Fibroblast of skin of back (primary cell): ENCODE data around the gene KIF1B.
"Not testable (repeated sequence)": the region's sequence is repeated elsewhere in the genome, so short reads cannot be mapped to it uniquely, and the experiment has no call there.

ENCODE experiments used
- DNase-seq: peaks from one replicate; pipeline ENCODE4 v3.0.0-alpha.2; 2013

KIF1B gene

GRCh38 chr1:10386761-10387676 lies 176.6 kb downstream of the KIF1B start:
- no peak for DNase-seq

DNA sequence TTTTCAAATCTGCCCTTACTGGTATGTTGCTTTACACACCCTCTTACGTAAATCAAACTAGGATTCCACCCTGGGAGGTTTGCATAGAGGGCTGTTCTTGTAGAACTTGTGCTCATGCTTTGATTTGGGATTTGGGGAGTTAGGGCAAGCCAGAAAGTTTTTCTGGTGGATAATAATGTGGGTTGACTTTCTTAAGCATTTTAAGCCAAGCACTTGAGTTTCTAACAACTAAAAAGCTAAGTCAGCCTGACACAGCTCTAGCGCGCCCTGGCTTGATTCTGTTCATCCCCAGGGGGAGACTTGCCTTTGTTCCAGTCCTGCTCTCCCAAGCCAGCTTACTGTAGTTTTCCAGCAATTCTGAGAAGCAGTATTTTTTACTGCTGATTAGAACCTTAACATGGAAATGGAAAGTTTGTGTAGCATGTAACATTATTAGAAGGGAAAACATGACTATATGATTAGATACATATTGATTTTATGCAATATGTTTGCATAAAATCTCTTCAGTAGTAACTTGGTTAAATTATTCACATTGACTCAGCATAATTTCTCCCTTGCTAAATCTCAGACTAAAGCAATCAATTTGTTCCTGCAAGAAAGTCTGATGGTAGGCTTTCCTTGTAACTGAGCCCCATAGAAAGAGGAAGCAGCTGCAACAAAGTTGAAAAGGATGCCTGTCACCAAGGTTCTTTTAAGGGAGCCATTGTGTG lies 177.5 kb downstream of the KIF1B start:
- DNase-seq = peak; percentile 69

- no peak for DNase-seq
These were observed 178.0 kb downstream of the KIF1B start for GRCh38 chr1:10388387-10388715.

GRCh38 chr1:10389271-10389973 lies 179.1 kb downstream of the KIF1B start:
- no peak for DNase-seq

GRCh38 chr1:10396870-10397269 lies 186.5 kb downstream of the KIF1B start:
- DNase-seq = no peak

- DNase-seq = no peak
These were observed 187.9 kb downstream of the KIF1B start for GRCh38 chr1:10398278-10398733.

DNA sequence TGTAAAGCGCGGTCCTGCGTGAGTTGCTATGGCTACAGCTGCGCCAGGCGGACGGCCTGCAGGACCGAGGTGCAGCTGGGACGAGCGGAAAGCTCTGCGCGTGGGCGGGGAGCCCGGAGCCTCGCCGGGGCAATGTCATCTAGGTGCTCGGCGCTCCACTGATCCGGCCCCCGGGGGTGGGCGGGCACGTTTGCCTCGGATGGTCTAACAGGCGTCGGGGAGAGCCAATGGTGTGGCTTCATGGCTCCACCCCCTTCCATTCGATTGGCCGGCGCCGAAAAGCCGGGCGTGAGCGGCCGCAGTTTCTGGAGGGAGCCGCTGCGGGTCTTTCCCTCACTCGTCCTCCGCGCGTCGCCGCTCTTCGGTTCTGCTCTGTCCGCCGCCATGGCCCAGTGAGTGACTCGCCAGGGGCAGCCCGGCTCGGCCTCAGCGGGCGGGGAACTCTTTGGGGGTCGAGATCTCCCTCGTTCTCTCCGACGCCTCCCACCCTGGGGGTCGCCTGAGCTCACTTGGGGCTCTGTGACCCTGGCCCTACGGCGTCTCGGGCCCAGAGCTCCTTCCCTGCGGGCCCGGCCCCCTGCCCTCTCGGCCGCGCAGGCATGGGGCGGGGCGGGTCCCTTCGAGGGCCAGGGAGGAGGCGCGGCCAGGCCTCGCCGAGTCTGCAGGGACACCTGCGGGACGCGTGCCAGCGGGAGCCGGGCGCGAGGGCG lies 188.5 kb downstream of the KIF1B start, which contains the start of gene PGD:
TSS of gene PGD (plus strand) at position 331 of the 710 bp plus-strand sequence. CDS start at position 385, 54 bp downstream.
- DNase-seq = peak; percentile 98

GRCh38 chr1:10399444-10399941 lies 189.1 kb downstream of the KIF1B start:
- DNase-seq = peak; percentile 41

DNA sequence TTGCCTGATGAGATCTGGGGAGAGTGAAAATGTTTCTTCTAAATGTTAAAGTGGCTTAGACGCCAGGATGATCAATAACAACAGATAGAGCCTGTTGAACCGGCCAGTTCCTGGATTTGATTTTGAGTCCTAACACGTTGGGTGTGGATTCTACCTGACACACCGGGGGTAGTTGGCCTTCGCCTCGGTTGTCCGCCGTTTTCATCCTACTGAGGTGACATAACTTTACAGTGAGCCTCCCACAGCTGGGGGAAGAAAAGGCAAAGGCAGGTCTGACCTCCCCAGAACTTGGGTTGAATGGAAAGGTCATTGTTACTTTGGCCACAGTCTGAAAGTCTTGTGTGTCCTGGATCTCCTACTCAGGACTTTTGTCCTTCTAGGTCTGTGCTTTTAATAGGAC lies 189.6 kb downstream of the KIF1B start:
- DNase-seq = no peak

GRCh38 chr1:10401281-10401680 lies 190.9 kb downstream of the KIF1B start:
- peak; percentile 73 for DNase-seq

DNA sequence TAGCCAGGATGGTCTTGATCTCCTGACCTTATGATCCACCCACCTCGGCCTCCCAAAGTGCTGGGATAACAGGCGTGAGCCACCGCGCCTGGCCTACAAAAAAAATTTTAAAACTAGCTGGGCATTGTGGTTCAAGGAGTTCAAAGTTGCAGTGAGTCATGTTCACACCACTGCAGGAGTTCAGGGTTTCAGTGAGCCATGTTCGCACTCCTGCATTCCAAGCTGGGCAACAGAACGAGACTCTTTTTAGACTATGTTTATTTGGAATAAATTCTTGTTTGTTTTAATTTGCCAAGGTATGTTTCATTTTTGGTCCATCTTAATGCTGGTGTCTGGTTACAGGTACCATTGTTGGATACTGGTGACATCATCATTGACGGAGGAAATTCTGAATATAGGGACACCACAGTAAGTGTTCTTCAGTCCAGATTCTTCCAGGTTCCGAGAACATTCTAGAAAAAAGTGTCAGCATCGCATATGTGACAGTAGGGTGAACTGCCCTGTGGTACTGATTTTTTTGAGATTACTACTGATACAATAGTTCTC lies 192.4 kb downstream of the KIF1B start:
- DNase-seq = peak; percentile 21

DNA sequence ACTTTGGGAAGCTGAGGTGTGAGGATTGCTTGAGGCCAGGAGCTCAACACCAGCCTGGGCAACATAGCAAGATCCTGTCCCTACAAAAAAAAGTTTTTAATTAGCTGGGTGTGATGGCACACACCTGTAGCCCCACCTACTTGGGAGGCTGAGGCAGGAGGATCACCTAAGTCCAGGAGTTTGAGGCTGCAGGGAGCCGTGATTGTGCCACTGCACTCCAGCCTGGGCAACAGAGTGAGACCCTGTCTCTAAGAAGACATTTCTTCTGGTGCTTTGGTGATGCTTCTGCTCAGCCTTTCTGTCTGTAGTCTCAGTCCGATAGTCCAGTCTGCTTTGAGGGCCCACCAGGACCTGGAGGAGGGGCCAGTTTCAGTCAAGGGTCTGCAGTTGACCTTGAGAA lies 196.8 kb downstream of the KIF1B start:
- no peak for DNase-seq

DNA sequence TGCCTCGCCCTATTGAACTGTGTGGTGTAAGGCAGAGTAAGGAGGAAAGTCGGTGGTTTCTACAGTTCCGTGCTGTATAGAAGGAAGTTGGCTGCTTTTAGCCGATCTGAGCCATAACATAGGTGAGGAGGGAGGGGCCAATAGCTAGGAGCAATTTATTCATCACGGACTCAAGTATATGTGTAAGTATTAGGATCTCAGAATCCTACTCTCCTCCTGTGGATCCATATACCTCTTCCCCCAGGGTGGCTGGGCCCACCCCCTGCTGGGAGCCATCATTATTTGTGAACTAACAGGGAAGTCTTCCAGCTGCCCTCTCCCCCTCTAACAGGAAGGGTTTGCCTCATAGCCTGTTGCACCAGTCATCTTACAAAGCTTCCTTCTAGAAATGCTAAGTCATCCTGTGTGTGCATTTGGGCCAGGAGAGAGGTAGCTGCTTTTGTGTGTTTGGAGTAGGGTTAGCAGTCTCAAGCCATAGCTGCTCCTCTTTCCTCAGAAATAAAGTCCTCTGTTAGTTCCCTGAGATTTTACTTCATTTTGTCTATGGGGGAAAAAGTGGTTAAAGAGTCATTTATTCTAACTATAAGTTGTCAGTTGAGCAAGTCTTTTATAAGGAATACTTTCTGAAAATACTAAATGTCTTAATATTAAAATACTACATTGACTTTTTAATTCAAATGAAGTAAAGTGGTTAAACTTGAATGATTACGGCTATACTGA lies 205.0 kb downstream of the KIF1B start:
- peak; percentile 75 for DNase-seq

DNA sequence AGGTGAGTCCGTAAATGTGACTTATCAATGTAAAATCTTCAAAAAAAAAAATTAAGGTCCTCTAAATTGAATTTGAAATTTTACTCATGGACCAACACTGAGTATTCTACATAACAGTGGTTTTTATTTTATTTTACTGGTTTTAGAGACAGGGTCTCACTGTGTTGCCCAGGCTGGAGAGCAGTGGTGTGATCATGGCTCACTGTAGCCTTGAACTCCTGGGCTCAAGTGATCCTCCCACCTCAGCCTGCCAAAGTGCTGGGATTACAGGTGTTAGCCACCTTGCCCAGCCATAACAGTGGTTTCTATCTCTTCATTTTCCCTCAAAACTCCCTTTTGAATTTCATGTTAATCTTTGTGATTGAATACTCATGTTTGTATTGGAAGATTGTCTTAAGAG lies 205.6 kb downstream of the KIF1B start:
- not testable (repeated sequence) for DNase-seq

- not testable (repeated sequence) for DNase-seq
These were observed 208.4 kb downstream of the KIF1B start for GRCh38 chr1:10418741-10419140.

- DNase-seq = no peak
These were observed 209.0 kb downstream of the KIF1B start for GRCh38 chr1:10419351-10419750.

- no peak for DNase-seq
These were observed 211.3 kb downstream of the KIF1B start for GRCh38 chr1:10421637-10422036.

DNA sequence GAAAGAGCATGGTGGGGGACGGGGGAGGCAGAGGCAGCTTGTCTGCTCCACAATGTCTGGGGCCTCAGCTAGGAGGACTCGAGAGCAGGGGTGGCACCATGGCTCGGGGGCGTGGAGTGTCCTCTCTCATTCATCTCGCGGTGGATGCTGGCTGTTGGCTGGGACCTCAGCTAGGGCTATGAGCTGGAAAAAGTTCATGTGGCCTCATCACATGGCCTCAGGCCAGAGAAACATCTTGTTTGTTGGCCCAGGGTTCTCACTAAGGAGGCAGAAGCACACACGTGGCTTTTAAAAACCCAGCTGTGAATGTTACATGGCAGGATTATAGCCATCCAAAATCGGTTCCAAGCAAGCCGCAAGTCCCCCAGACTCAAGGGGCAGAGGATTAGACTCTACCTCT lies 213.7 kb downstream of the KIF1B start:
- no peak for DNase-seq

- no peak for DNase-seq
These were observed 214.3 kb downstream of the KIF1B start for GRCh38 chr1:10424651-10425050.

GRCh38 chr1:10425826-10426534 lies 215.6 kb downstream of the KIF1B start:
- DNase-seq = not testable (repeated sequence)

DNA sequence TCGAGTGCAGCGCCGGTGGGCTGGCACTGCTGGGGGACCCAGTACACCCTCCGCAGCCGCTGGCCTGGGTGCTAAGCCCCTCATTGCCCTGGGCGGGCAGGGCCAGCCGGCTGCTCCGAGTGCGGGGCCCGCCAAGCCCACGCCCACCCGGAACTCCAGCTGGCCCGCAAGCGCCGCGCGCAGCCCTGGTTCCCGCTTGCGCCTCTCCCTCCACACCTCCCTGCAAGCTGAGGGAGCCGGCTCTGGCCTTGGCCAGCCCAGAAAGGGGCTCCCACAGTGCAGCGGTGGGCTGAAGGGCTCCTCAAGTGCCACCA lies 216.1 kb downstream of the KIF1B start:
- DNase-seq = not testable (repeated sequence)
